ENCODE measurements around the gene SMIM1.

GRCh38 chr1:3747522-3747848 is 25.1 kb upstream of the SMIM1 start:
- TF ChIP-seq CEBPB (IDR thresholded peaks at IDR 0.05; ENCODE audit: low read depth, low read length) (no peak), CTCF (conservative IDR thresholded peaks at IDR 0.05; ENCODE audit: low read depth, low read length) (no peak), USF2 (IDR thresholded peaks at IDR 0.05; ENCODE audit: low read depth, low read length) (no peak), RFX5 (IDR thresholded peaks at IDR 0.05; ENCODE audit: low read depth, low read length) (no peak), POLR2A (IDR thresholded peaks at IDR 0.05; ENCODE audit: low read depth, low read length) (no peak), RCOR1 (IDR thresholded peaks at IDR 0.05; ENCODE audit: insufficient replicate concordance, low read length) (no peak), FOS (IDR thresholded peaks at IDR 0.05; ENCODE audit: low read depth, low read length) (no peak), MXI1 (IDR thresholded peaks at IDR 0.05; ENCODE audit: borderline replicate concordance, low read depth, low read length) (no peak)
